ENCODE results near the gene ANTXR1.
"Not testable (repeated sequence)": the region's sequence is repeated elsewhere in the genome, so short reads cannot be mapped to it uniquely, and the experiment has no call there.

The ANTXR1 gene

GRCh38 chr2:69250981-69251380, 238.0 kb downstream of the ANTXR1 start:
- DNase-seq (ENCODE audit: low read depth): no peak
- TF ChIP-seq CTCF (conservative IDR thresholded peaks at IDR 0.05; ENCODE audit: control insufficient read depth, insufficient read depth, low read depth, low read length): no peak
- H3K4me3 ChIP-seq (ENCODE audit: control insufficient read depth, low read depth, low read length): no peak overlapping the region

- H3K4me3 ChIP-seq (ENCODE audit: control insufficient read depth, low read depth, low read length): no peak overlapping the region
- DNase-seq (ENCODE audit: low read depth): no peak
- TF ChIP-seq CTCF (conservative IDR thresholded peaks at IDR 0.05; ENCODE audit: control insufficient read depth, insufficient read depth, low read depth, low read length): no peak
These were observed 239.0 kb downstream of the ANTXR1 start for GRCh38 chr2:69251943-69252342.

GRCh38 chr2:69253112-69253511, 240.1 kb downstream of the ANTXR1 start:
- no peak overlapping the region for H3K4me3 ChIP-seq (ENCODE audit: control insufficient read depth, low read depth, low read length)
- DNase-seq (ENCODE audit: low read depth): peak; percentile 49
- TF ChIP-seq CTCF (conservative IDR thresholded peaks at IDR 0.05; ENCODE audit: control insufficient read depth, insufficient read depth, low read depth, low read length): no peak

GRCh38 chr2:69253611-69254301, 240.8 kb downstream of the ANTXR1 start:
- no peak overlapping the region for H3K4me3 ChIP-seq (ENCODE audit: control insufficient read depth, low read depth, low read length)
- TF ChIP-seq CTCF (conservative IDR thresholded peaks at IDR 0.05; ENCODE audit: control insufficient read depth, insufficient read depth, low read depth, low read length): no peak
- DNase-seq (ENCODE audit: low read depth): peak; percentile 99

- no peak overlapping the region for H3K4me3 ChIP-seq (ENCODE audit: control insufficient read depth, low read depth, low read length)
- no peak for DNase-seq (ENCODE audit: low read depth)
- TF ChIP-seq CTCF (conservative IDR thresholded peaks at IDR 0.05; ENCODE audit: control insufficient read depth, insufficient read depth, low read depth, low read length): no peak
These were observed 242.8 kb downstream of the ANTXR1 start for GRCh38 chr2:69255760-69256159.

- not testable (repeated sequence) for H3K4me3 ChIP-seq (ENCODE audit: control insufficient read depth, low read depth, low read length); DNase-seq (ENCODE audit: low read depth)
These were observed 247.1 kb downstream of the ANTXR1 start for GRCh38 chr2:69259994-69260591.

GRCh38 chr2:69260666-69261065, 247.7 kb downstream of the ANTXR1 start:
- peak; percentile 34 for DNase-seq (ENCODE audit: low read depth)
- no peak for TF ChIP-seq CTCF (conservative IDR thresholded peaks at IDR 0.05; ENCODE audit: control insufficient read depth, insufficient read depth, low read depth, low read length)
- H3K4me3 ChIP-seq (ENCODE audit: control insufficient read depth, low read depth, low read length): no peak overlapping the region

Measured in fibroblast of mammary gland (primary cell).